SK-N-SH (cell line): Measurements from ENCODE around the gene ZXDC. TPM values are rescaled to one million over a fixed set of nuclear protein-coding genes. Genes with fewer than 3 reads are reported as not detected.

Source experiments
- CTCF ChIA-PET: fragments of 300-600, 350-600 bp; formaldehyde crosslinking; extraction: SDS; loops from one replicate; lab custom pipeline; 2021; lab: Yijun Ruan, JAX
- POLR2A ChIA-PET: fragments of 350-600 bp; sonication (Branson Sonifier 250); formaldehyde crosslinking; extraction: SDS; loops from one replicate; lab custom pipeline; 2020; ENCODE audit warnings: antibody characterized with exemption, inconsistent platforms; lab: Yijun Ruan, JAX
- DNase-seq: peaks from one replicate; pipeline ENCODE4 v3.0.0; 2012
- H2AFZ ChIP-seq: fragments of 200-600 bp; sonication (generic); 2 replicates; pipeline ENCODE4 v1.8.1; 2016; ENCODE audit warnings: antibody characterized with exemption, mild to moderate bottlenecking, low read depth
- H3F3A ChIP-seq: fragments of 200-600 bp; sonication (generic); replicated peaks from 2 replicates; pipeline ENCODE3; 2016; ENCODE audit warnings: antibody characterized with exemption, mild to moderate bottlenecking; ENCODE audit not compliant: insufficient read depth
- H3K27ac ChIP-seq, 2 experiments: fragments of 200-500 bp in 1 of 2; fragments of 200-600 bp in 1 of 2; sonication (Bioruptor generic) in 1 of 2; sonication (generic), shearing (Covaris generic) in 1 of 2; 2 replicates each; pipeline versions ENCODE4 v1.5.1 to v1.6.1; 2014 to 2016; ENCODE audit warnings: low read depth in 2 of 2, inconsistent platforms in 1 of 2, low read length in 1 of 2, mild to moderate bottlenecking in 1 of 2, mixed read lengths in 1 of 2
- H3K27me3 ChIP-seq: fragments of 200-600 bp; sonication (generic), shearing (Covaris generic); 2 replicates; pipeline ENCODE4 v1.6.1; 2016; ENCODE audit warnings: mixed run types; ENCODE audit not compliant: insufficient read depth
- H3K36me3 ChIP-seq, 2 experiments: fragments of 200-500 bp in 1 of 2; fragments of 200-600 bp in 1 of 2; sonication (Bioruptor generic) in 1 of 2; sonication (generic) in 1 of 2; replicated peaks in 1 of 2; 2 replicates each; pipeline versions ENCODE3 to v1.5.1; 2014 to 2016; ENCODE audit warnings: low read length in 1 of 2, mild to moderate bottlenecking in 1 of 2; ENCODE audit not compliant: insufficient read depth in 2 of 2, control insufficient read depth in 1 of 2
- H3K4me1 ChIP-seq, 2 experiments: fragments of 200-500 bp in 1 of 2; fragments of 200-600 bp in 1 of 2; sonication (Bioruptor generic) in 1 of 2; sonication (generic), shearing (Covaris generic) in 1 of 2; 2 replicates each; pipeline versions ENCODE4 v1.5.1 to v1.6.1; 2014 to 2016; ENCODE audit warnings: low read depth in 1 of 2, low read length in 1 of 2, mixed run types in 1 of 2; ENCODE audit not compliant: insufficient read depth in 2 of 2, control insufficient read depth in 1 of 2
- H3K4me2 ChIP-seq: fragments of 200-600 bp; sonication (generic), shearing (Covaris generic); 2 replicates; pipeline ENCODE4 v1.6.1; 2017; ENCODE audit warnings: mixed run types
- H3K4me3 ChIP-seq, 2 experiments: fragments of 200-500 bp in 1 of 2; fragments of 200-600 bp in 1 of 2; sonication (Bioruptor generic) in 1 of 2; sonication (generic), shearing (Covaris generic) in 1 of 2; 2 replicates each; pipeline versions ENCODE4 v1.5.1 to v1.8.1; 2014 to 2016; ENCODE audit warnings: low read depth in 2 of 2, inconsistent platforms in 1 of 2, low read length in 1 of 2, mild to moderate bottlenecking in 1 of 2, mixed read lengths in 1 of 2, moderate library complexity in 1 of 2
- H3K79me2 ChIP-seq: fragments of 200-600 bp; sonication (generic); 2 replicates; pipeline ENCODE4 v1.8.1; 2017; ENCODE audit warnings: mild to moderate bottlenecking; ENCODE audit not compliant: insufficient read depth
- H3K9ac ChIP-seq: fragments of 200-600 bp; sonication (generic); 2 replicates; pipeline ENCODE4 v1.6.1; 2017; ENCODE audit warnings: mixed run types
- H3K9me2 ChIP-seq: fragments of 200-600 bp; sonication (generic); 2 replicates; pipeline ENCODE4 v1.6.1; 2017; ENCODE audit warnings: mixed run types
- H3K9me3 ChIP-seq: fragments of 200-600 bp; sonication (generic); 2 replicates; pipeline ENCODE4 v1.6.1; 2017; ENCODE audit warnings: mixed run types, mild to moderate bottlenecking, moderate library complexity
- H4K20me1 ChIP-seq: fragments of 200-600 bp; sonication (generic); 2 replicates; pipeline ENCODE4 v1.6.1; 2017; ENCODE audit warnings: mild to moderate bottlenecking, mixed run types; ENCODE audit not compliant: insufficient read depth
- ELF1 ChIP-seq: IDR thresholded peaks from 2 replicates; pipeline ENCODE4 v1.4.0; 2012
- EP300 ChIP-seq, 2 experiments: IDR thresholded peaks; 2 replicates each; pipeline versions ENCODE4 v1.4.0 to v1.6.1; 2012; ENCODE audit warnings: borderline replicate concordance in 1 of 2, low read depth in 1 of 2, low read length in 1 of 2
- EZH2phosphoT487 ChIP-seq: fragments of 200-600 bp; sonication (generic); IDR thresholded peaks from 2 replicates; pipeline ENCODE4 v1.6.1; 2017; ENCODE audit warnings: low read depth, mixed run types, mild to moderate bottlenecking, antibody characterized with exemption, moderate library complexity, borderline replicate concordance
- FOSL2 ChIP-seq: IDR thresholded peaks from 2 replicates; pipeline ENCODE4 v1.4.0; 2012; ENCODE audit warnings: low read depth, mild to moderate bottlenecking, moderate library complexity, borderline replicate concordance
- FOXJ3 ChIP-seq: sonication (generic); formaldehyde crosslinking; IDR thresholded peaks from 2 replicates; pipeline ENCODE4 v1.5.1; 2020; ENCODE audit warnings: mild to moderate bottlenecking, missing genetic modification reagents
- GATA2 ChIP-seq: sonication (generic); formaldehyde crosslinking; IDR thresholded peaks from 2 replicates; pipeline ENCODE4 v1.5.0; 2020; ENCODE audit warnings: mild to moderate bottlenecking, missing genetic modification reagents
- MXI1 ChIP-seq: IDR thresholded peaks from 2 replicates; pipeline ENCODE4 v1.6.1; 2012; ENCODE audit warnings: mild to moderate bottlenecking, low read depth, low read length, improper control_type of control experiment
- NFIC ChIP-seq: IDR thresholded peaks from 2 replicates; pipeline ENCODE4 v1.4.0; 2012; ENCODE audit warnings: borderline replicate concordance
- NRF1 ChIP-seq: IDR thresholded peaks from 2 replicates; pipeline ENCODE4 v1.6.1; 2012; ENCODE audit warnings: low read depth, mild to moderate bottlenecking, low read length
- POLR2AphosphoS5 ChIP-seq: IDR thresholded peaks from 2 replicates; pipeline ENCODE4 v1.6.1; 2012; ENCODE audit warnings: low read depth, low read length
- RAD21 ChIP-seq: IDR thresholded peaks from 2 replicates; pipeline ENCODE4 v1.6.1; 2012; ENCODE audit warnings: mild to moderate bottlenecking, low read length
- RFX5 ChIP-seq: IDR thresholded peaks from 2 replicates; pipeline ENCODE4 v1.6.1; 2012; ENCODE audit warnings: mild to moderate bottlenecking, improper control_type of control experiment, low read length
- SMC3 ChIP-seq: IDR thresholded peaks from 2 replicates; pipeline ENCODE4 v1.6.1; 2012; ENCODE audit warnings: low read depth, low read length, improper control_type of control experiment
- TCF12 ChIP-seq: IDR thresholded peaks from 2 replicates; pipeline ENCODE4 v1.4.0; 2012
- TEAD4 ChIP-seq: IDR thresholded peaks from 2 replicates; pipeline ENCODE4 v1.4.0; 2012; ENCODE audit warnings: mild to moderate bottlenecking, borderline replicate concordance; ENCODE audit not compliant: insufficient read depth
- WGBS: methylation state at CpG from one replicate; pipeline ENCODE4 v1.1.6; 2017; ENCODE audit warnings: low lambda C conversion rate; 5-methylcytosine and 5-hydroxymethylcytosine counted together
- polyA plus RNA-seq, 3 experiments: library from polyadenylated mRNA; depleted of rRNA; stranded (reverse); fragments of >200 nt; gene quantifications; 2 replicates each; pipeline ENCODE4 v1.2.3, GENCODE V29; 2012
- TF ChIP-seq, protein P1 (sequence below): IDR thresholded peaks from 2 replicates; pipeline ENCODE4 v1.4.0; 2012; ENCODE audit warnings: low read depth, borderline replicate concordance
- TF ChIP-seq, protein P2 (sequence below): fragments of 200-600 bp; sonication (generic); IDR thresholded peaks from 2 replicates; pipeline ENCODE4 v1.6.1; 2017; ENCODE audit warnings: antibody characterized with exemption, mild to moderate bottlenecking, moderate library complexity
- TF ChIP-seq, protein P3 (sequence below): IDR thresholded peaks from 2 replicates; pipeline ENCODE4 v1.6.1; 2012; ENCODE audit warnings: mild to moderate bottlenecking, low read depth, low read length, moderate library complexity

ZXDC gene
- polyA plus RNA-seq, 1 of the 3 experiments (the other 2 are of a cell fraction) = 8.5 TPM

DNA sequence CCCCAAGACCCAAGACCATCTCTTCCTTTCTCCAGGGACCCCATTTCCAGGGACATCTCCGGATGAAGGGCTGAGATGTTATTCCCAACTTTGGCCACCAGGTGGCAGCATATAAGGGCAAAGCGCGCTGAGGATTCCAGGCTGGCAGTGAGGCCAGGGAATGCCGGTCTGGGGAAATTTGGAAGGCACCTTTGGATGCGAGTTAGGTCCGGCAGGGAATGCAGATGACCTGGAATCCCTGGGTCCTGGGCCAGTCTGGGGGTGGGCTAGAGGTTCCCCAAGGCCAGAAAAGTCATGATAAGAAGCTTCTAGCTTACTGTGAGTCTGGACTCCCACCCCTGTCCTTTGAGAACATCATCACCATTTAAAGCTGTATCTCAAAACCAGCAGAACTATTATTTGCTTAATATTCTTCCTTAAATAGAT, 46.7 kb upstream of the ZXDC start:
- Histone ChIP-seq H3K9ac (no peak overlapping the region), H3K4me3 (peak overlapping the region in 1 of 2 experiments; percentile 18; a peak in 1 of 4 replicates), H2AFZ (no peak overlapping the region), H3K9me2 (no peaks in the 10 kb centered on the region), H3K4me2 (no peak overlapping the region), H3K27ac (no peak overlapping the region), H3K4me1 (peaks cover 0 to 18% of the 10 kb centered on the region in 2 experiments; a peak in 1 of 4 replicates), H3K27me3 (no peaks in the 10 kb centered on the region; the same call in 1 of the 2 replicates), H4K20me1 (no peaks in the 10 kb centered on the region), H3F3A (no peaks in the 10 kb centered on the region), H3K9me3 (no peaks in the 10 kb centered on the region), H3K36me3 (no peaks in the 10 kb centered on the region), H3K79me2 (no peaks in the 10 kb centered on the region)
- POLR2A ChIA-PET = no interaction called here
- 2% methylated on average over 6 of the region's 6 CpGs for WGBS
- CTCF ChIA-PET = interaction anchor here (0.7 to 4.2 kb wide), 29 partner anchors 9 to 1026 kb away, joined by 3 to 45 read pairs (median 5); partner anchors contain the start of gene TXNRD3
- TF ChIP-seq FOSL2 = no peak
- TF ChIP-seq ELF1 = no peak
- TF ChIP-seq FOXJ3 (CRISPR knock-in tag) = no peak
- TF ChIP-seq SMC3 = peak; percentile 82
- TF ChIP-seq, protein P1, sequence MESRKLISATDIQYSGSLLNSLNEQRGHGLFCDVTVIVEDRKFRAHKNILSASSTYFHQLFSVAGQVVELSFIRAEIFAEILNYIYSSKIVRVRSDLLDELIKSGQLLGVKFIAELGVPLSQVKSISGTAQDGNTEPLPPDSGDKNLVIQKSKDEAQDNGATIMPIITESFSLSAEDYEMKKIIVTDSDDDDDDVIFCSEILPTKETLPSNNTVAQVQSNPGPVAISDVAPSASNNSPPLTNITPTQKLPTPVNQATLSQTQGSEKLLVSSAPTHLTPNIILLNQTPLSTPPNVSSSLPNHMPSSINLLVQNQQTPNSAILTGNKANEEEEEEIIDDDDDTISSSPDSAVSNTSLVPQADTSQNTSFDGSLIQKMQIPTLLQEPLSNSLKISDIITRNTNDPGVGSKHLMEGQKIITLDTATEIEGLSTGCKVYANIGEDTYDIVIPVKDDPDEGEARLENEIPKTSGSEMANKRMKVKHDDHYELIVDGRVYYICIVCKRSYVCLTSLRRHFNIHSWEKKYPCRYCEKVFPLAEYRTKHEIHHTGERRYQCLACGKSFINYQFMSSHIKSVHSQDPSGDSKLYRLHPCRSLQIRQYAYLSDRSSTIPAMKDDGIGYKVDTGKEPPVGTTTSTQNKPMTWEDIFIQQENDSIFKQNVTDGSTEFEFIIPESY = no peak
- TF ChIP-seq TEAD4 = no peak
- TF ChIP-seq EZH2phosphoT487 = no peak
- TF ChIP-seq, protein P2, sequence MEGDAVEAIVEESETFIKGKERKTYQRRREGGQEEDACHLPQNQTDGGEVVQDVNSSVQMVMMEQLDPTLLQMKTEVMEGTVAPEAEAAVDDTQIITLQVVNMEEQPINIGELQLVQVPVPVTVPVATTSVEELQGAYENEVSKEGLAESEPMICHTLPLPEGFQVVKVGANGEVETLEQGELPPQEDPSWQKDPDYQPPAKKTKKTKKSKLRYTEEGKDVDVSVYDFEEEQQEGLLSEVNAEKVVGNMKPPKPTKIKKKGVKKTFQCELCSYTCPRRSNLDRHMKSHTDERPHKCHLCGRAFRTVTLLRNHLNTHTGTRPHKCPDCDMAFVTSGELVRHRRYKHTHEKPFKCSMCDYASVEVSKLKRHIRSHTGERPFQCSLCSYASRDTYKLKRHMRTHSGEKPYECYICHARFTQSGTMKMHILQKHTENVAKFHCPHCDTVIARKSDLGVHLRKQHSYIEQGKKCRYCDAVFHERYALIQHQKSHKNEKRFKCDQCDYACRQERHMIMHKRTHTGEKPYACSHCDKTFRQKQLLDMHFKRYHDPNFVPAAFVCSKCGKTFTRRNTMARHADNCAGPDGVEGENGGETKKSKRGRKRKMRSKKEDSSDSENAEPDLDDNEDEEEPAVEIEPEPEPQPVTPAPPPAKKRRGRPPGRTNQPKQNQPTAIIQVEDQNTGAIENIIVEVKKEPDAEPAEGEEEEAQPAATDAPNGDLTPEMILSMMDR = peak; percentile 79
- peak; percentile 83 for TF ChIP-seq RAD21
- DNase-seq = peak; percentile 88

DNA sequence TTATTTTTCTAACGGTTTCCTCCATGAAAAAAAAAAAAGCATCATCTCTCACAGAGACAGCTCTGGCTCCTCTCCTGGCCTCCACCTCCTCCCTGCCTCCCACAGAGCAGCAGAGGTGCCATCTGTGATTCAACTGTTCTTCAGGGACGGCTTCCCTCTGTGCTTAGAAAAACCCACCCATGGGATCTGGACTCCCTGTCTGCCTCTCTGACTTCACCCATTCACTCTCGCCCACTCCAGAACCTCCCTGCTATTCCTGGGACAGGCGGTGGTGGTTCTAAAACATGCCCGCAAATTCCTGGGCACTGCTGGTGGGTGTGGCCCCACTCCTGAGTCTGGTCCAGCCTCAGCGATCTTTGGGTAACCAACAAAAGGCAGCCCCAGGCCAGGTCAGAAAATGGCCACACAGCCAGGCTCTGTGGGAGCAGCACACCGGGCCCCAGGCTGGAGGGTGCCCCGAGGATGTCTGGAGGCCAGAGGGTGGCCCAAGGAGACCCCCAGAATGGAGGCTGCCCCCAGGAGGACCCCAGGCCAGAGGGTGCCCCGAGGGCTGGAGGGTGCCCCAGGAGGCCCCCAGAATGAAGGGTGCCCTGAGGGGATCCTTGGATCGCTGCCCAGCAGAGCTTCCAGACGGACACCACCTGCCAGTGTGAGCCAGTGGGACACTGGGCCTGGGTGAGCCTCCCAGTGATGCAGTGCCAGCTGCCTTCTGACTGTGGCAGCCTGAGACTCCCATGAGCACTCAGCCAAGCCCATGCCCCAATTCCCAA, 45.6 kb upstream of the ZXDC start:
- CTCF ChIA-PET = interaction anchor here (0.6 to 4.2 kb wide), 14 partner anchors 10 to 1027 kb away, joined by 3 to 45 read pairs (median 4); no protein-coding TSS in a partner anchor
- Histone ChIP-seq H3F3A (no peaks in the 10 kb centered on the region), H3K9me2 (no peaks in the 10 kb centered on the region), H3K9ac (no peak overlapping the region), H4K20me1 (no peaks in the 10 kb centered on the region), H3K27me3 (no peaks in the 10 kb centered on the region; the same call in 1 of the 2 replicates), H3K4me1 (peaks cover 0 to 18% of the 10 kb centered on the region in 2 experiments; a peak in 1 of 4 replicates), H3K4me2 (no peak overlapping the region), H3K79me2 (no peaks in the 10 kb centered on the region), H3K36me3 (no peaks in the 10 kb centered on the region), H2AFZ (no peak overlapping the region), H3K27ac (no peak overlapping the region), H3K4me3 (no peak overlapping the region), H3K9me3 (no peaks in the 10 kb centered on the region)
- 68% methylated on average over 6 of the region's 11 CpGs for WGBS
- POLR2A ChIA-PET = interaction anchor here (0.6 kb wide), 1 partner anchor 1938 kb away, joined by 3 read pairs; no protein-coding TSS in a partner anchor
- no peak for DNase-seq
- TF ChIP-seq NFIC (no peak), EZH2phosphoT487 (no peak), POLR2AphosphoS5 (no peak), RFX5 (no peak), MXI1 (no peak), NRF1 (no peak), RAD21 (no peak), GATA2 (CRISPR knock-in tag) (no peak), EP300 (IDR thresholded peaks at IDR 0.05; ENCODE audit: borderline replicate concordance in 1 of 2, low read depth in 1 of 2, low read length in 1 of 2) (no peak), TCF12 (no peak)
- TF ChIP-seq, protein P3, sequence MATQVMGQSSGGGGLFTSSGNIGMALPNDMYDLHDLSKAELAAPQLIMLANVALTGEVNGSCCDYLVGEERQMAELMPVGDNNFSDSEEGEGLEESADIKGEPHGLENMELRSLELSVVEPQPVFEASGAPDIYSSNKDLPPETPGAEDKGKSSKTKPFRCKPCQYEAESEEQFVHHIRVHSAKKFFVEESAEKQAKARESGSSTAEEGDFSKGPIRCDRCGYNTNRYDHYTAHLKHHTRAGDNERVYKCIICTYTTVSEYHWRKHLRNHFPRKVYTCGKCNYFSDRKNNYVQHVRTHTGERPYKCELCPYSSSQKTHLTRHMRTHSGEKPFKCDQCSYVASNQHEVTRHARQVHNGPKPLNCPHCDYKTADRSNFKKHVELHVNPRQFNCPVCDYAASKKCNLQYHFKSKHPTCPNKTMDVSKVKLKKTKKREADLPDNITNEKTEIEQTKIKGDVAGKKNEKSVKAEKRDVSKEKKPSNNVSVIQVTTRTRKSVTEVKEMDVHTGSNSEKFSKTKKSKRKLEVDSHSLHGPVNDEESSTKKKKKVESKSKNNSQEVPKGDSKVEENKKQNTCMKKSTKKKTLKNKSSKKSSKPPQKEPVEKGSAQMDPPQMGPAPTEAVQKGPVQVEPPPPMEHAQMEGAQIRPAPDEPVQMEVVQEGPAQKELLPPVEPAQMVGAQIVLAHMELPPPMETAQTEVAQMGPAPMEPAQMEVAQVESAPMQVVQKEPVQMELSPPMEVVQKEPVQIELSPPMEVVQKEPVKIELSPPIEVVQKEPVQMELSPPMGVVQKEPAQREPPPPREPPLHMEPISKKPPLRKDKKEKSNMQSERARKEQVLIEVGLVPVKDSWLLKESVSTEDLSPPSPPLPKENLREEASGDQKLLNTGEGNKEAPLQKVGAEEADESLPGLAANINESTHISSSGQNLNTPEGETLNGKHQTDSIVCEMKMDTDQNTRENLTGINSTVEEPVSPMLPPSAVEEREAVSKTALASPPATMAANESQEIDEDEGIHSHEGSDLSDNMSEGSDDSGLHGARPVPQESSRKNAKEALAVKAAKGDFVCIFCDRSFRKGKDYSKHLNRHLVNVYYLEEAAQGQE = no peak
